ENCODE data around the gene STK35. TPM values are rescaled to one million over a fixed set of nuclear protein-coding genes. Genes with fewer than 3 reads are reported as not detected.

Gene STK35
- total RNA-seq, 1 donor from 2014 or later = 20.7 TPM

GRCh38 chr20:2112910-2113309, 11.3 kb downstream of the STK35 start:
- no peak overlapping the region for H3K4me3 Mint-ChIP-seq
- H3K27me3 Mint-ChIP-seq (ENCODE audit: insufficient read depth) = no peaks in the 10 kb centered on the region
- intact Hi-C loops (cut with micrococcal nuclease) = no loop called here
- H3K27ac Mint-ChIP-seq = no peak overlapping the region
- no peak for DNase-seq (ENCODE audit: low spot score)
- H3K9me3 Mint-ChIP-seq = no peaks in the 10 kb centered on the region
- peaks cover 60% of the 10 kb centered on the region for H3K4me1 Mint-ChIP-seq (ENCODE audit: low read depth)
- peaks cover 20% of the 10 kb centered on the region for H3K36me3 Mint-ChIP-seq (ENCODE audit: low read depth)

- Mint-ChIP-seq H3K4me1 (ENCODE audit: low read depth) (peaks cover 58% of the 10 kb centered on the region), H3K27ac (peak overlapping the region; percentile 7), H3K36me3 (ENCODE audit: low read depth) (peaks cover 27% of the 10 kb centered on the region), H3K4me3 (no peak overlapping the region), H3K9me3 (no peaks in the 10 kb centered on the region), H3K27me3 (ENCODE audit: insufficient read depth) (no peaks in the 10 kb centered on the region)
- DNase-seq (ENCODE audit: low spot score) = no peak
- intact Hi-C loops (cut with micrococcal nuclease) = no loop called here
These were observed 12.7 kb downstream of the STK35 start for GRCh38 chr20:2114127-2114959.

- no peaks in the 10 kb centered on the region for H3K27me3 Mint-ChIP-seq (ENCODE audit: insufficient read depth)
- H3K4me1 Mint-ChIP-seq (ENCODE audit: low read depth) = peaks cover 58% of the 10 kb centered on the region
- DNase-seq (ENCODE audit: low spot score) = no peak
- H3K27ac Mint-ChIP-seq = peak overlapping the region; percentile 7
- intact Hi-C loops (cut with micrococcal nuclease) = no loop called here
- no peak overlapping the region for H3K4me3 Mint-ChIP-seq
- peaks cover 31% of the 10 kb centered on the region for H3K36me3 Mint-ChIP-seq (ENCODE audit: low read depth)
- no peaks in the 10 kb centered on the region for H3K9me3 Mint-ChIP-seq
These were observed 13.5 kb downstream of the STK35 start for GRCh38 chr20:2114990-2115681.

GRCh38 chr20:2116170-2116940, 14.7 kb downstream of the STK35 start:
- no peak for DNase-seq (ENCODE audit: low spot score)
- peak overlapping the region; percentile 16 for H3K27ac Mint-ChIP-seq
- peaks cover 59% of the 10 kb centered on the region for H3K4me1 Mint-ChIP-seq (ENCODE audit: low read depth)
- H3K36me3 Mint-ChIP-seq (ENCODE audit: low read depth) = peaks cover 39% of the 10 kb centered on the region
- H3K9me3 Mint-ChIP-seq = no peaks in the 10 kb centered on the region
- intact Hi-C loops (cut with micrococcal nuclease) = no loop called here
- H3K27me3 Mint-ChIP-seq (ENCODE audit: insufficient read depth) = no peaks in the 10 kb centered on the region
- no peak overlapping the region for H3K4me3 Mint-ChIP-seq

- Mint-ChIP-seq H3K9me3 (no peaks in the 10 kb centered on the region), H3K27me3 (ENCODE audit: insufficient read depth) (no peaks in the 10 kb centered on the region), H3K36me3 (ENCODE audit: low read depth) (peaks cover 43% of the 10 kb centered on the region), H3K4me3 (no peak overlapping the region), H3K27ac (peak overlapping the region; percentile 49), H3K4me1 (ENCODE audit: low read depth) (peaks cover 54% of the 10 kb centered on the region)
- intact Hi-C loops (cut with micrococcal nuclease) = loop anchor here (2.0 kb wide), 1 partner anchor 16 kb away; no protein-coding TSS in a partner anchor
- DNase-seq (ENCODE audit: low spot score) = no peak
These were observed 17.2 kb downstream of the STK35 start for GRCh38 chr20:2118783-2119182.

GRCh38 chr20:2122936-2123335, 21.3 kb downstream of the STK35 start:
- intact Hi-C loops (cut with micrococcal nuclease) = no loop called here

GRCh38 chr20:2123720-2124119, 22.1 kb downstream of the STK35 start:
- peaks cover 41% of the 10 kb centered on the region for H3K4me1 Mint-ChIP-seq (ENCODE audit: low read depth)
- peaks cover 27% of the 10 kb centered on the region for H3K36me3 Mint-ChIP-seq (ENCODE audit: low read depth)
- no peak overlapping the region for H3K27ac Mint-ChIP-seq
- intact Hi-C loops (cut with micrococcal nuclease) = no loop called here
- H3K9me3 Mint-ChIP-seq = no peaks in the 10 kb centered on the region
- no peaks in the 10 kb centered on the region for H3K27me3 Mint-ChIP-seq (ENCODE audit: insufficient read depth)
- DNase-seq (ENCODE audit: low spot score) = no peak
- no peak overlapping the region for H3K4me3 Mint-ChIP-seq

More at GRCh38 chr20:2122936-2123335, 21.3 kb downstream of the STK35 start:
- Mint-ChIP-seq H3K27me3 (ENCODE audit: insufficient read depth) (no peaks in the 10 kb centered on the region), H3K9me3 (no peaks in the 10 kb centered on the region), H3K36me3 (ENCODE audit: low read depth) (peaks cover 32% of the 10 kb centered on the region), H3K4me1 (ENCODE audit: low read depth) (peaks cover 43% of the 10 kb centered on the region), H3K27ac (no peak overlapping the region), H3K4me3 (no peak overlapping the region)
- no peak for DNase-seq (ENCODE audit: low spot score)

- H3K27ac Mint-ChIP-seq = no peak overlapping the region
These were observed 23.1 kb downstream of the STK35 start for GRCh38 chr20:2124564-2125213.

GRCh38 chr20:2125474-2126112, 24.0 kb downstream of the STK35 start:
- no peaks in the 10 kb centered on the region for H3K27me3 Mint-ChIP-seq (ENCODE audit: insufficient read depth)
- intact Hi-C loops (cut with micrococcal nuclease) = no loop called here
- H3K4me3 Mint-ChIP-seq = no peak overlapping the region
- no peak overlapping the region for H3K27ac Mint-ChIP-seq
- H3K4me1 Mint-ChIP-seq (ENCODE audit: low read depth) = peaks cover 30% of the 10 kb centered on the region
- no peak for DNase-seq (ENCODE audit: low spot score)
- peaks cover 18% of the 10 kb centered on the region for H3K36me3 Mint-ChIP-seq (ENCODE audit: low read depth)
- no peaks in the 10 kb centered on the region for H3K9me3 Mint-ChIP-seq

More at GRCh38 chr20:2124564-2125213, 23.1 kb downstream of the STK35 start:
- Mint-ChIP-seq H3K4me1 (ENCODE audit: low read depth) (peaks cover 37% of the 10 kb centered on the region), H3K4me3 (no peak overlapping the region), H3K27me3 (ENCODE audit: insufficient read depth) (no peaks in the 10 kb centered on the region), H3K36me3 (ENCODE audit: low read depth) (peaks cover 25% of the 10 kb centered on the region), H3K9me3 (no peaks in the 10 kb centered on the region)
- no peak for DNase-seq (ENCODE audit: low spot score)
- intact Hi-C loops (cut with micrococcal nuclease) = no loop called here

- Mint-ChIP-seq H3K27ac (peak overlapping the region; percentile 5), H3K36me3 (ENCODE audit: low read depth) (peaks cover 7% of the 10 kb centered on the region), H3K9me3 (no peaks in the 10 kb centered on the region), H3K27me3 (ENCODE audit: insufficient read depth) (no peaks in the 10 kb centered on the region), H3K4me1 (ENCODE audit: low read depth) (peaks cover 25% of the 10 kb centered on the region), H3K4me3 (no peak overlapping the region)
- intact Hi-C loops (cut with micrococcal nuclease) = no loop called here
- no peak for DNase-seq (ENCODE audit: low spot score)
These were observed 25.6 kb downstream of the STK35 start for GRCh38 chr20:2127238-2127637.

- intact Hi-C loops (cut with micrococcal nuclease) = no loop called here
- Mint-ChIP-seq H3K9me3 (no peaks in the 10 kb centered on the region), H3K27me3 (ENCODE audit: insufficient read depth) (no peaks in the 10 kb centered on the region), H3K4me1 (ENCODE audit: low read depth) (peaks cover 37% of the 10 kb centered on the region), H3K4me3 (no peak overlapping the region), H3K36me3 (ENCODE audit: low read depth) (peaks cover 7% of the 10 kb centered on the region), H3K27ac (no peak overlapping the region)
- no peak for DNase-seq (ENCODE audit: low spot score)
These were observed 26.9 kb downstream of the STK35 start for GRCh38 chr20:2128542-2128941.

GRCh38 chr20:2130062-2130591, 28.5 kb downstream of the STK35 start:
- no peak for DNase-seq (ENCODE audit: low spot score)
- no peaks in the 10 kb centered on the region for H3K27me3 Mint-ChIP-seq (ENCODE audit: insufficient read depth)
- H3K4me1 Mint-ChIP-seq (ENCODE audit: low read depth) = peaks cover 37% of the 10 kb centered on the region
- no peak overlapping the region for H3K4me3 Mint-ChIP-seq
- peaks cover 7% of the 10 kb centered on the region for H3K36me3 Mint-ChIP-seq (ENCODE audit: low read depth)
- intact Hi-C loops (cut with micrococcal nuclease) = no loop called here
- no peak overlapping the region for H3K27ac Mint-ChIP-seq
- H3K9me3 Mint-ChIP-seq = no peaks in the 10 kb centered on the region

Data from activated T-helper 1 cell treated with anti-CD3 and anti-CD28 coated beads, Interleukin-12 subunit alpha, Interleukin-12 subunit beta, Interleukin-2, Interleukin-4 antibody, amounts not matched to agents 30 ng/mL and 10 ng/mL and 1 ng/mL, durations not matched to agents 14 hours and 24 hours and 36 hours (primary cell).